ENCODE results near the gene SELENOP. TPM values are rescaled to one million over a fixed set of nuclear protein-coding genes. Genes with fewer than 3 reads are reported as not detected.

SELENOP gene
- total and polyA plus RNA-seq, 2 of the 13 experiments (the other 11 are each of a cell fraction or from before 2014, with no cell fraction given), result 1,895 to 2,083 TPM

GRCh38 chr5:42800748-42801330 is 10.9 kb downstream of the SELENOP start (continued):
- no peak for TF ChIP-seq ZNF646 (CRISPR knock-in tag; IDR thresholded peaks at IDR 0.05)
- 0 out of 2 replicates have a peak, but pooled peaks have one; percentile 41 for TF ChIP-seq ZIK1 (CRISPR knock-in tag; IDR thresholded peaks at IDR 0.05; ENCODE audit: borderline replicate concordance, low read depth)
- no peak for TF ChIP-seq ZNF761 (CRISPR knock-in tag; conservative IDR thresholded peaks at IDR 0.05)
- no peak for TF ChIP-seq NR2F2 (IDR thresholded peaks at IDR 0.05; ENCODE audit: borderline replicate concordance, low read depth)
- TF ChIP-seq GLI4 (CRISPR knock-in tag; IDR thresholded peaks at IDR 0.05; ENCODE audit: borderline replicate concordance), result no peak
- TF ChIP-seq, protein P1, sequence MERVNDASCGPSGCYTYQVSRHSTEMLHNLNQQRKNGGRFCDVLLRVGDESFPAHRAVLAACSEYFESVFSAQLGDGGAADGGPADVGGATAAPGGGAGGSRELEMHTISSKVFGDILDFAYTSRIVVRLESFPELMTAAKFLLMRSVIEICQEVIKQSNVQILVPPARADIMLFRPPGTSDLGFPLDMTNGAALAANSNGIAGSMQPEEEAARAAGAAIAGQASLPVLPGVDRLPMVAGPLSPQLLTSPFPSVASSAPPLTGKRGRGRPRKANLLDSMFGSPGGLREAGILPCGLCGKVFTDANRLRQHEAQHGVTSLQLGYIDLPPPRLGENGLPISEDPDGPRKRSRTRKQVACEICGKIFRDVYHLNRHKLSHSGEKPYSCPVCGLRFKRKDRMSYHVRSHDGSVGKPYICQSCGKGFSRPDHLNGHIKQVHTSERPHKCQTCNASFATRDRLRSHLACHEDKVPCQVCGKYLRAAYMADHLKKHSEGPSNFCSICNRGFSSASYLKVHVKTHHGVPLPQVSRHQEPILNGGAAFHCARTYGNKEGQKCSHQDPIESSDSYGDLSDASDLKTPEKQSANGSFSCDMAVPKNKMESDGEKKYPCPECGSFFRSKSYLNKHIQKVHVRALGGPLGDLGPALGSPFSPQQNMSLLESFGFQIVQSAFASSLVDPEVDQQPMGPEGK (CRISPR knock-in tag; IDR thresholded peaks at IDR 0.05), result no peak
- no peak for TF ChIP-seq PTBP1 (IDR thresholded peaks at IDR 0.05; ENCODE audit: low read depth, low read length, poor library complexity, severe bottlenecking)
- TF ChIP-seq, protein P2, sequence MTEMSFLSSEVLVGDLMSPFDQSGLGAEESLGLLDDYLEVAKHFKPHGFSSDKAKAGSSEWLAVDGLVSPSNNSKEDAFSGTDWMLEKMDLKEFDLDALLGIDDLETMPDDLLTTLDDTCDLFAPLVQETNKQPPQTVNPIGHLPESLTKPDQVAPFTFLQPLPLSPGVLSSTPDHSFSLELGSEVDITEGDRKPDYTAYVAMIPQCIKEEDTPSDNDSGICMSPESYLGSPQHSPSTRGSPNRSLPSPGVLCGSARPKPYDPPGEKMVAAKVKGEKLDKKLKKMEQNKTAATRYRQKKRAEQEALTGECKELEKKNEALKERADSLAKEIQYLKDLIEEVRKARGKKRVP (CRISPR knock-in tag; IDR thresholded peaks at IDR 0.05), result no peak
- no peak for TF ChIP-seq BRCA1 (CRISPR knock-in tag; IDR thresholded peaks at IDR 0.05)
- TF ChIP-seq, protein P3, sequence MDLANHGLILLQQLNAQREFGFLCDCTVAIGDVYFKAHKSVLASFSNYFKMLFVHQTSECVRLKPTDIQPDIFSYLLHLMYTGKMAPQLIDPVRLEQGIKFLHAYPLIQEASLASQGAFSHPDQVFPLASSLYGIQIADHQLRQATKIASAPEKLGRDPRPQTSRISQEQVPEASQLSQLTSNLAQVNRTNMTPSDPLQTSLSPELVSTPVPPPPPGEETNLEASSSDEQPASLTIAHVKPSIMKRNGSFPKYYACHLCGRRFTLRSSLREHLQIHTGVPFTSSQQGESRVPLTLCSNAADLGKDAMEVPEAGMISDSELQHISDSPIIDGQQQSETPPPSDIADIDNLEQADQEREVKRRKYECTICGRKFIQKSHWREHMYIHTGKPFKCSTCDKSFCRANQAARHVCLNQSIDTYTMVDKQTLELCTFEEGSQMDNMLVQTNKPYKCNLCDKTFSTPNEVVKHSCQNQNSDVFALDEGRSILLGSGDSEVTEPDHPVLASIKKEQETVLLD (CRISPR knock-in tag; IDR thresholded peaks at IDR 0.05; ENCODE audit: low read depth), result peak; percentile 59; the same call in 1 of the 2 replicates
- TF ChIP-seq, protein P4, sequence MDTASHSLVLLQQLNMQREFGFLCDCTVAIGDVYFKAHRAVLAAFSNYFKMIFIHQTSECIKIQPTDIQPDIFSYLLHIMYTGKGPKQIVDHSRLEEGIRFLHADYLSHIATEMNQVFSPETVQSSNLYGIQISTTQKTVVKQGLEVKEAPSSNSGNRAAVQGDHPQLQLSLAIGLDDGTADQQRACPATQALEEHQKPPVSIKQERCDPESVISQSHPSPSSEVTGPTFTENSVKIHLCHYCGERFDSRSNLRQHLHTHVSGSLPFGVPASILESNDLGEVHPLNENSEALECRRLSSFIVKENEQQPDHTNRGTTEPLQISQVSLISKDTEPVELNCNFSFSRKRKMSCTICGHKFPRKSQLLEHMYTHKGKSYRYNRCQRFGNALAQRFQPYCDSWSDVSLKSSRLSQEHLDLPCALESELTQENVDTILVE (CRISPR knock-in tag; IDR thresholded peaks at IDR 0.05), result no peak
- no peak for TF ChIP-seq RFX1 (IDR thresholded peaks at IDR 0.05)
- TF ChIP-seq, protein P5, sequence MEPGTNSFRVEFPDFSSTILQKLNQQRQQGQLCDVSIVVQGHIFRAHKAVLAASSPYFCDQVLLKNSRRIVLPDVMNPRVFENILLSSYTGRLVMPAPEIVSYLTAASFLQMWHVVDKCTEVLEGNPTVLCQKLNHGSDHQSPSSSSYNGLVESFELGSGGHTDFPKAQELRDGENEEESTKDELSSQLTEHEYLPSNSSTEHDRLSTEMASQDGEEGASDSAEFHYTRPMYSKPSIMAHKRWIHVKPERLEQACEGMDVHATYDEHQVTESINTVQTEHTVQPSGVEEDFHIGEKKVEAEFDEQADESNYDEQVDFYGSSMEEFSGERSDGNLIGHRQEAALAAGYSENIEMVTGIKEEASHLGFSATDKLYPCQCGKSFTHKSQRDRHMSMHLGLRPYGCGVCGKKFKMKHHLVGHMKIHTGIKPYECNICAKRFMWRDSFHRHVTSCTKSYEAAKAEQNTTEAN (CRISPR knock-in tag; conservative IDR thresholded peaks at IDR 0.05), result peak; percentile 71
- TF ChIP-seq SRY (CRISPR knock-in tag; IDR thresholded peaks at IDR 0.05), result no peak
- TF ChIP-seq SAP130 (CRISPR knock-in tag; IDR thresholded peaks at IDR 0.05; ENCODE audit: low read depth), result no peak
- TF ChIP-seq TP53 (CRISPR knock-in tag; conservative IDR thresholded peaks at IDR 0.05), result no peak
